IPS-18a (cell line): Measurements from ENCODE around the gene HEMK1.

Experiments
- H3K27ac ChIP-seq: one replicate; pipeline ENCODE4 v1.5.1; 2013; ENCODE audit warnings: low read length
- H3K27me3 ChIP-seq: one replicate; pipeline ENCODE4 v1.6.1; 2013; ENCODE audit warnings: mild to moderate bottlenecking, low read length; ENCODE audit not compliant: control insufficient read depth, insufficient read depth
- H3K36me3 ChIP-seq: one replicate; pipeline ENCODE4 v1.6.1; 2013; ENCODE audit warnings: low read depth, low read length; ENCODE audit not compliant: control insufficient read depth
- H3K4me1 ChIP-seq: one replicate; pipeline ENCODE4 v1.6.1; 2013; ENCODE audit warnings: low read depth, low read length; ENCODE audit not compliant: control insufficient read depth
- H3K4me3 ChIP-seq: one replicate; pipeline ENCODE4 v1.5.1; 2013; ENCODE audit warnings: low read length
- H3K9ac ChIP-seq: one replicate; pipeline ENCODE4 v1.6.1; 2013; ENCODE audit warnings: mild to moderate bottlenecking, low read length, moderate library complexity
- H3K9me3 ChIP-seq: one replicate; pipeline ENCODE4 v1.6.1; 2013; ENCODE audit warnings: low read depth, low read length; ENCODE audit not compliant: control insufficient read depth

The HEMK1 gene

GRCh38 chr3:50625231-50626182 lies 56.2 kb downstream of the HEMK1 start:
- Histone ChIP-seq H3K36me3 (no peaks in the 10 kb centered on the region), H3K4me1 (peaks cover 15% of the 10 kb centered on the region), H3K27me3 (no peaks in the 10 kb centered on the region), H3K9me3 (no peaks in the 10 kb centered on the region), H3K9ac (no peak overlapping the region), H3K4me3 (no peak overlapping the region), H3K27ac (no peak overlapping the region)

DNA sequence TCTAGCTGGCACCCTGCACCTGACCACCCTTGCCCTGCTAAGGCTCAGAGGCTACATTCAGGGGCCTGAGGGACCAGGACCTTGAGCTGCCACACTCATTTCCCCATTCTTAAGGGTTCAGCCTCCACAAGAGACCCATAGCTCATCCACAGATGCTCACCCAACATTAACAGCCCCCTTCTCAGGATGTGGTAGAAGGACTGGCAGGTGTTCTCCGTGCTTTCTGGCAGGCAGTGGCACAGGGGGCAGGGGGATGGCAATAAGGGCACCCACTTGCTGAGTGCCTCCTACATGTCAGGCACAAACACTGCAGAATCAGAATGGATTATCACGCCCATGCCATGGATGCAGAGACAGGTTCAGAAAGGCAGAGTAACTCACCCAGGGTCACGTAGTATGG lies 57.1 kb downstream of the HEMK1 start:
- H3K27me3 ChIP-seq: no peaks in the 10 kb centered on the region
- no peak overlapping the region for H3K4me3 ChIP-seq
- no peak overlapping the region for H3K27ac ChIP-seq
- no peak overlapping the region for H3K9ac ChIP-seq
- peaks cover 15% of the 10 kb centered on the region for H3K4me1 ChIP-seq
- H3K9me3 ChIP-seq: no peaks in the 10 kb centered on the region
- H3K36me3 ChIP-seq: no peaks in the 10 kb centered on the region

- H3K4me1 ChIP-seq: peaks cover 15% of the 10 kb centered on the region
- no peaks in the 10 kb centered on the region for H3K9me3 ChIP-seq
- no peaks in the 10 kb centered on the region for H3K36me3 ChIP-seq
- H3K27ac ChIP-seq: no peak overlapping the region
- H3K9ac ChIP-seq: no peak overlapping the region
- H3K4me3 ChIP-seq: no peak overlapping the region
- H3K27me3 ChIP-seq: no peaks in the 10 kb centered on the region
Measured at GRCh38 chr3:50627407-50628051, 58.2 kb downstream of the HEMK1 start.

GRCh38 chr3:50628601-50629000 lies 59.3 kb downstream of the HEMK1 start:
- Histone ChIP-seq H3K36me3 (no peaks in the 10 kb centered on the region), H3K4me1 (peaks cover 15% of the 10 kb centered on the region), H3K9me3 (no peaks in the 10 kb centered on the region), H3K9ac (no peak overlapping the region), H3K27me3 (no peaks in the 10 kb centered on the region), H3K27ac (no peak overlapping the region), H3K4me3 (no peak overlapping the region)

GRCh38 chr3:50630394-50630793 lies 61.1 kb downstream of the HEMK1 start:
- Histone ChIP-seq H3K4me3 (no peak overlapping the region), H3K4me1 (peaks cover 6% of the 10 kb centered on the region), H3K27me3 (no peaks in the 10 kb centered on the region), H3K9ac (no peak overlapping the region), H3K36me3 (no peaks in the 10 kb centered on the region), H3K9me3 (no peaks in the 10 kb centered on the region), H3K27ac (no peak overlapping the region)

GRCh38 chr3:50630877-50631276 lies 61.6 kb downstream of the HEMK1 start:
- no peak overlapping the region for H3K4me3 ChIP-seq
- no peak overlapping the region for H3K27ac ChIP-seq
- no peaks in the 10 kb centered on the region for H3K27me3 ChIP-seq
- H3K9ac ChIP-seq: no peak overlapping the region
- H3K36me3 ChIP-seq: no peaks in the 10 kb centered on the region
- H3K4me1 ChIP-seq: peaks cover 2% of the 10 kb centered on the region
- H3K9me3 ChIP-seq: no peaks in the 10 kb centered on the region

GRCh38 chr3:50632450-50632849 lies 63.1 kb downstream of the HEMK1 start:
- Histone ChIP-seq H3K9me3 (no peaks in the 10 kb centered on the region), H3K4me1 (peaks cover 8% of the 10 kb centered on the region), H3K36me3 (no peaks in the 10 kb centered on the region), H3K27me3 (no peaks in the 10 kb centered on the region), H3K27ac (no peak overlapping the region), H3K9ac (no peak overlapping the region), H3K4me3 (no peak overlapping the region)

- Histone ChIP-seq H3K4me3 (no peak overlapping the region), H3K27ac (no peak overlapping the region), H3K9me3 (no peaks in the 10 kb centered on the region), H3K4me1 (peaks cover 12% of the 10 kb centered on the region), H3K36me3 (no peaks in the 10 kb centered on the region), H3K9ac (no peak overlapping the region), H3K27me3 (no peaks in the 10 kb centered on the region)
Measured at GRCh38 chr3:50633230-50633790, 64.0 kb downstream of the HEMK1 start.

- Histone ChIP-seq H3K9me3 (no peaks in the 10 kb centered on the region), H3K36me3 (no peaks in the 10 kb centered on the region), H3K4me3 (no peak overlapping the region), H3K9ac (no peak overlapping the region), H3K27ac (no peak overlapping the region), H3K27me3 (no peaks in the 10 kb centered on the region), H3K4me1 (peaks cover 12% of the 10 kb centered on the region)
Measured at GRCh38 chr3:50635066-50635465, 65.7 kb downstream of the HEMK1 start.

- no peaks in the 10 kb centered on the region for H3K27me3 ChIP-seq
- H3K4me1 ChIP-seq: peaks cover 12% of the 10 kb centered on the region
- no peak overlapping the region for H3K9ac ChIP-seq
- no peaks in the 10 kb centered on the region for H3K36me3 ChIP-seq
- H3K4me3 ChIP-seq: no peak overlapping the region
- no peaks in the 10 kb centered on the region for H3K9me3 ChIP-seq
- H3K27ac ChIP-seq: no peak overlapping the region
Measured at GRCh38 chr3:50637011-50637410, 67.7 kb downstream of the HEMK1 start.

DNA sequence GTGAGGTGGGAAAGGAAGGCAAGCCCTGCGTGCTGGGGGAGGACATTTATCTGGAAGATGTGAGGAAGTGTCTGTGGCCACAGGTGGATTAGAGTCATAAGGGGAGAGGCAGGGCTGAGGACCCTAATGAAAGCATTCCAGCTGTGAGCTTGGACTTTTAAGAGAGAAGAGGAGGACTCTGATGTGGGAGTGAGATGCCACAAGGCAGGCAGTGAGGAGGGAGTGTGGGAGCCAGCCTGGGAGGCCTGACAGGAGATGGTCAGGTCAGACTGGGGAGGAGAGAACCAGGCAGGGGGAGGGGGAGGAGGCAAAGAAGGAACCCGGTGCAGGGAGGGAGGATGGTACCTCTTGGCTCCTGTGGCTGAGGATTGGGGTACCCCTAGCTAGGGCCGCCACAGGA lies 68.6 kb downstream of the HEMK1 start:
- no peak overlapping the region for H3K4me3 ChIP-seq
- no peaks in the 10 kb centered on the region for H3K27me3 ChIP-seq
- H3K4me1 ChIP-seq: peaks cover 12% of the 10 kb centered on the region
- H3K27ac ChIP-seq: no peak overlapping the region
- H3K9me3 ChIP-seq: no peaks in the 10 kb centered on the region
- no peaks in the 10 kb centered on the region for H3K36me3 ChIP-seq
- no peak overlapping the region for H3K9ac ChIP-seq
